ENCODE measurements around the gene SMLR1. TPM values are rescaled to one million over a fixed set of nuclear protein-coding genes. Genes with fewer than 3 reads are reported as not detected.

SMLR1 gene
- total and polyA plus RNA-seq, 9 of the 15 experiments (the other 6 are each of a cell fraction or from before 2014, with no cell fraction given), result not detected

DNA sequence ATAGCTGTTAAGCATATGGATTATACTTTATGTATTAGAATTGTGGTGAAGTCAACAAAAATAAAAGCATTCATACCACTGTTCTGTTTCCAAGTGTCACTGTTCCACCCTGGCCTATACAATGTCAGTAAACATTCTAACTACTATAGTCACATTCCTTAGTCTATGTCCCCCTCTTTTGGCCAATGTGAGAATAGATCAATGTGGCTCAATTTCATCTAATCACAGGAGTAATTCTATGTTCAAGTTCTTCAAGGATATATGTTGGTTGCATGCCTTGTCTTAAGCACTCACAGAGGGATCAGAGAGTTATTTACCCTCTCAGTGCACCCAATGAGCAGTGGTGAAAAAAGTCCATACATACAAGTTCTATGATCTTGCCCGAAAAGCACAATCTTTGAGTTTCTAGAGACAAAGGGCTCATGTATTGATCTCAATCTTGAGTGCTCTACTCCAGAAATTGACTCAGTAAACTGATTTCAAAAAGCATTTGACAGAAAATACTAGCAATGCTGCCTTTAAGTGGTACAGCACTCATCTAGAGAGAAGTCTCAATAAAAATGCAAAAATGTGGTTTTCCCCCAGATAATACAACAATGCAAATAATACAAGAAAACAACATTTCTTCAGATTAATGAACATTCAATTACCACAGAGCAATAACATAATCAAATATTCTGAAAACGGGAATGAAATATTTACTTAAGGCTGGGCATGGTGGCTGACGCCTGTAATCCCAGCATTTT is 16.5 kb downstream of the SMLR1 start (continued):
- TF ChIP-seq NCOA2 (IDR thresholded peaks at IDR 0.05; ENCODE audit: partially characterized antibody in 2 of 2), result no peak
- TF ChIP-seq POLR2A (conservative IDR thresholded peaks at IDR 0.05), result no peak
- TF ChIP-seq POLR2B (IDR thresholded peaks at IDR 0.05; ENCODE audit: low read depth, partially characterized antibody), result no peak
- peak; percentile 41 to 65 (median 59); a peak in 5 of 6 replicates for TF ChIP-seq CTCF (IDR thresholded peaks at IDR 0.05 in 2 of 3, conservative IDR thresholded peaks at IDR 0.05 in 1 of 3; ENCODE audit: insufficient read depth in 2 of 3, low read depth in 1 of 3, low read length in 3 of 3)
- peak; percentile 70 to 77 for TF ChIP-seq RAD21 (CRISPR knock-in tag; conservative IDR thresholded peaks at IDR 0.05 in 1 of 2, IDR thresholded peaks at IDR 0.05 in 1 of 2)
- TF ChIP-seq TCF7 (IDR thresholded peaks at IDR 0.05; ENCODE audit: borderline replicate concordance), result no peak
- no peak for TF ChIP-seq ZNF507 (tag; conservative IDR thresholded peaks at IDR 0.05)
- TF ChIP-seq ARNT (IDR thresholded peaks at IDR 0.05), result no peak
- TF ChIP-seq ZNF76 (CRISPR knock-in tag; IDR thresholded peaks at IDR 0.05; ENCODE audit: borderline replicate concordance), result no peak

GRCh38 chr6:130846501-130846900 is 19.3 kb downstream of the SMLR1 start:
- WGBS (ENCODE audit: insufficient coverage, low coverage, missing lambda C conversion rate), result 17% methylated on average over 1 of the region's 1 CpG
- Histone ChIP-seq H3K4me1 (replicated peaks in 1 of 2; ENCODE audit: control insufficient read depth in 2 of 2, insufficient read depth in 2 of 2, low read length in 2 of 2) (no peaks in the 10 kb centered on the region), H4K20me1 (replicated peaks; ENCODE audit: control insufficient read depth, insufficient read depth, low read length) (no peaks in the 10 kb centered on the region), H3K79me2 (ENCODE audit: control insufficient read depth, insufficient read depth, low read length) (no peaks in the 10 kb centered on the region), H3K36me3 (ENCODE audit: control insufficient read depth, insufficient read depth, low read length) (no peaks in the 10 kb centered on the region), H3K27ac (ENCODE audit: extremely low read depth, low read depth, low read length) (no peak overlapping the region), H3K4me2 (ENCODE audit: insufficient read depth, low read length) (no peak overlapping the region), H3K9me1 (ENCODE audit: control insufficient read depth, insufficient read depth, low read length) (no peaks in the 10 kb centered on the region), H3K27me3 (ENCODE audit: control insufficient read depth in 2 of 2, insufficient read depth in 2 of 2, low read length in 2 of 2) (no peaks in the 10 kb centered on the region), H3K9me3 (replicated peaks; ENCODE audit: control insufficient read depth, insufficient read depth, low read depth, low read length) (no peaks in the 10 kb centered on the region), H2AFZ (ENCODE audit: low read depth, low read length) (no peak overlapping the region), H3K4me3 (no peak overlapping the region), H3K9ac (ENCODE audit: insufficient read depth in 1 of 2, low read depth in 2 of 2, low read length in 2 of 2) (no peak overlapping the region)
- in situ Hi-C loops (cut with MboI), result no loop called here
- no TSS peak for BruUV-seq (replicated peaks)
- DNase-seq (ENCODE audit: extremely low read depth in 1 of 4, low spot score in 3 of 4) (no peak), ATAC-seq (no peak), FAIRE-seq (no peak)
- ChIA-PET POLR2A (no interaction called here), CTCF (ENCODE audit: low intra/inter-chr PET ratio) (no interaction called here)
- no peak for TF ChIP-seq ZFP30 (CRISPR knock-in tag; IDR thresholded peaks at IDR 0.05; ENCODE audit: borderline replicate concordance)
- TF ChIP-seq ZBTB7A (IDR thresholded peaks at IDR 0.05; ENCODE audit: borderline replicate concordance, control insufficient read depth, low read depth, low read length), result no peak
- no peak for TF ChIP-seq U2AF1 (optimal IDR thresholded peaks at IDR 0.05; ENCODE audit: low read depth, low read length)
- TF ChIP-seq GATAD2A (IDR thresholded peaks at IDR 0.05), result no peak
- no peak for TF ChIP-seq ZBTB9 (CRISPR knock-in tag; IDR thresholded peaks at IDR 0.05)
- TF ChIP-seq, protein P1, sequence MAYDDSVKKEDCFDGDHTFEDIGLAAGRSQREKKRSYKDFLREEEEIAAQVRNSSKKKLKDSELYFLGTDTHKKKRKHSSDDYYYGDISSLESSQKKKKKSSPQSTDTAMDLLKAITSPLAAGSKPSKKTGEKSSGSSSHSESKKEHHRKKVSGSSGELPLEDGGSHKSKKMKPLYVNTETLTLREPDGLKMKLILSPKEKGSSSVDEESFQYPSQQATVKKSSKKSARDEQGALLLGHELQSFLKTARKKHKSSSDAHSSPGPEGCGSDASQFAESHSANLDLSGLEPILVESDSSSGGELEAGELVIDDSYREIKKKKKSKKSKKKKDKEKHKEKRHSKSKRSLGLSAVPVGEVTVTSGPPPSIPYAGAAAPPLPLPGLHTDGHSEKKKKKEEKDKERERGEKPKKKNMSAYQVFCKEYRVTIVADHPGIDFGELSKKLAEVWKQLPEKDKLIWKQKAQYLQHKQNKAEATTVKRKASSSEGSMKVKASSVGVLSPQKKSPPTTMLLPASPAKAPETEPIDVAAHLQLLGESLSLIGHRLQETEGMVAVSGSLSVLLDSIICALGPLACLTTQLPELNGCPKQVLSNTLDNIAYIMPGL (CRISPR knock-in tag; IDR thresholded peaks at IDR 0.05), result no peak
- no peak for TF ChIP-seq PRMT5 (CRISPR knock-in tag; IDR thresholded peaks at IDR 0.05)
- TF ChIP-seq HSF4 (CRISPR knock-in tag; IDR thresholded peaks at IDR 0.05; ENCODE audit: borderline replicate concordance), result no peak
- intact Hi-C loops (cut with micrococcal nuclease), result loop anchor here (10.0 kb wide), 1 partner anchor 812 kb away; no protein-coding TSS in a partner anchor

Measured in K562 (cell line).